ENCODE measurements around the gene GSTO2. TPM values are rescaled to one million over a fixed set of nuclear protein-coding genes. Genes with fewer than 3 reads are reported as not detected.

Gene GSTO2
- total RNA-seq, 4 donors from 2014 or later, result 0.71 to 2.3 (median 1.4) TPM; not detected in 1

- no peak for DNase-seq
- TF ChIP-seq, protein P1, sequence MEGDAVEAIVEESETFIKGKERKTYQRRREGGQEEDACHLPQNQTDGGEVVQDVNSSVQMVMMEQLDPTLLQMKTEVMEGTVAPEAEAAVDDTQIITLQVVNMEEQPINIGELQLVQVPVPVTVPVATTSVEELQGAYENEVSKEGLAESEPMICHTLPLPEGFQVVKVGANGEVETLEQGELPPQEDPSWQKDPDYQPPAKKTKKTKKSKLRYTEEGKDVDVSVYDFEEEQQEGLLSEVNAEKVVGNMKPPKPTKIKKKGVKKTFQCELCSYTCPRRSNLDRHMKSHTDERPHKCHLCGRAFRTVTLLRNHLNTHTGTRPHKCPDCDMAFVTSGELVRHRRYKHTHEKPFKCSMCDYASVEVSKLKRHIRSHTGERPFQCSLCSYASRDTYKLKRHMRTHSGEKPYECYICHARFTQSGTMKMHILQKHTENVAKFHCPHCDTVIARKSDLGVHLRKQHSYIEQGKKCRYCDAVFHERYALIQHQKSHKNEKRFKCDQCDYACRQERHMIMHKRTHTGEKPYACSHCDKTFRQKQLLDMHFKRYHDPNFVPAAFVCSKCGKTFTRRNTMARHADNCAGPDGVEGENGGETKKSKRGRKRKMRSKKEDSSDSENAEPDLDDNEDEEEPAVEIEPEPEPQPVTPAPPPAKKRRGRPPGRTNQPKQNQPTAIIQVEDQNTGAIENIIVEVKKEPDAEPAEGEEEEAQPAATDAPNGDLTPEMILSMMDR (IDR thresholded peaks at IDR 0.05 in 4 of 5, conservative IDR thresholded peaks at IDR 0.05 in 1 of 5), result no peak
- TF ChIP-seq POLR2A (IDR thresholded peaks at IDR 0.05), result no peak
- H3K27me3 ChIP-seq, result no peaks in the 10 kb centered on the region
- H3K27ac ChIP-seq, result no peak overlapping the region
- no peaks in the 10 kb centered on the region for H3K9me3 ChIP-seq
- no peaks in the 10 kb centered on the region for H3K36me3 ChIP-seq
- in situ Hi-C loops (cut with MboI; ENCODE audit: low sequenced_read_pairs in 4 of 4), result loop anchor here in 1 of 4 donors (5.0 kb wide), 1 partner anchor 50 kb away; no protein-coding TSS in a partner anchor
- no peak overlapping the region for H3K4me3 ChIP-seq
- peaks cover 20 to 23% of the 10 kb centered on the region in 2 donors for H3K4me1 ChIP-seq
- ATAC-seq, result no peak
- intact Hi-C loops (cut with DNase I; ENCODE audit: low total_unique reads), result no loop called here
These were observed 27.9 kb downstream of the GSTO2 start for GRCh38 chr10:104296687-104297436.

DNA sequence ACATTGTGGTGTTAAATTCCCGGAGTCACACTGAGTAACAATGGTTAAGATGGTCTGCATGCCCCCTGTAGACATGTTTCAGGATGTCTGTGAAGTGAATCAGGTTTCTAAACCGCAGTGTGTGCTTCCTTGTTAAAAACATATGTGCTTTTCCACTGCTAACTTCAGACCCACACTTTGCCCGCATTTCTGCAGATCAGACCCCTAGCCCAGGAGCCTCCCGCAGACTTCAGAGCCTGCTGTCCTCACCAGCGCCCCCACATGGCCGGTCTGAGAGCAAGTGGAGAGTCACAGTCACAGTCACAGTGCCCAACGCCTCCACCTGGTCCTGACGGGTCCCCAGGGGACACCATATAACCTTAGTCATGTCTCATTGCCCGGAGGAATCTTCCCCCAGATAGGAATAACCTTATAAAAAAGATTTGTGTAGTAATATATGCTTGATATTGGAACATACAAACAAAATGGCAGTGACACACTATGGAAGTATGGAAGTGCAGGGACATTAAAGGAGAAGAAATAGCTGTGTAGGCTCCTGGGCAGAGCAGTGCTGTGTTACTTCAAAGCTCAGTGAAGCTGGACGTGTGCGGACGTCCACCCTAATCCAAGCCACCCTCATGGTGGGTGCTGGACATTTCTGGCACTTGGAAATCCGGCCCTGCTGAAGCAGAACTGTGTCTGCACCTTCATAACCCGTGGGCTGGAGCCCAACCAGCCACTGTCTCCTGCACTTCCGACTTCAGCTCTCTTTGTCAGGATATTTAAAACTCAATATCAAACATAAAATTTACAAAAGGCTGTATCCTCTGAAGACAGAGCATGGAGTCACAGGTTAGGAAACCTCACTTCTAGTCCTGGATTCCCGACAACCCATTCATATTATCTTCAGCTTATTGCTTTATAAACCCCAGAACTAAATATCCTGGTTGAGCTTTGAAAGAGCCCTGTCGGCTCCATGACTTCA lies 29.0 kb downstream of the GSTO2 start:
- ATAC-seq (no peak), DNase-seq (no peak)
- Histone ChIP-seq H3K27me3 (no peaks in the 10 kb centered on the region), H3K4me1 (peaks cover 20 to 24% of the 10 kb centered on the region in 2 donors), H3K9me3 (no peaks in the 10 kb centered on the region), H3K27ac (no peak overlapping the region), H3K36me3 (no peaks in the 10 kb centered on the region), H3K4me3 (no peak overlapping the region)
- in situ Hi-C loops (cut with MboI; ENCODE audit: low sequenced_read_pairs in 4 of 4), result loop anchor here in 1 of 4 donors (5.0 kb wide), 1 partner anchor 49 kb away; no protein-coding TSS in a partner anchor
- TF ChIP-seq, protein P1 (IDR thresholded peaks at IDR 0.05 in 4 of 5, conservative IDR thresholded peaks at IDR 0.05 in 1 of 5), result peak in 1 of 5 experiments; percentile 36
- no peak for TF ChIP-seq POLR2A (IDR thresholded peaks at IDR 0.05)
- intact Hi-C loops (cut with DNase I; ENCODE audit: low total_unique reads), result no loop called here

DNA sequence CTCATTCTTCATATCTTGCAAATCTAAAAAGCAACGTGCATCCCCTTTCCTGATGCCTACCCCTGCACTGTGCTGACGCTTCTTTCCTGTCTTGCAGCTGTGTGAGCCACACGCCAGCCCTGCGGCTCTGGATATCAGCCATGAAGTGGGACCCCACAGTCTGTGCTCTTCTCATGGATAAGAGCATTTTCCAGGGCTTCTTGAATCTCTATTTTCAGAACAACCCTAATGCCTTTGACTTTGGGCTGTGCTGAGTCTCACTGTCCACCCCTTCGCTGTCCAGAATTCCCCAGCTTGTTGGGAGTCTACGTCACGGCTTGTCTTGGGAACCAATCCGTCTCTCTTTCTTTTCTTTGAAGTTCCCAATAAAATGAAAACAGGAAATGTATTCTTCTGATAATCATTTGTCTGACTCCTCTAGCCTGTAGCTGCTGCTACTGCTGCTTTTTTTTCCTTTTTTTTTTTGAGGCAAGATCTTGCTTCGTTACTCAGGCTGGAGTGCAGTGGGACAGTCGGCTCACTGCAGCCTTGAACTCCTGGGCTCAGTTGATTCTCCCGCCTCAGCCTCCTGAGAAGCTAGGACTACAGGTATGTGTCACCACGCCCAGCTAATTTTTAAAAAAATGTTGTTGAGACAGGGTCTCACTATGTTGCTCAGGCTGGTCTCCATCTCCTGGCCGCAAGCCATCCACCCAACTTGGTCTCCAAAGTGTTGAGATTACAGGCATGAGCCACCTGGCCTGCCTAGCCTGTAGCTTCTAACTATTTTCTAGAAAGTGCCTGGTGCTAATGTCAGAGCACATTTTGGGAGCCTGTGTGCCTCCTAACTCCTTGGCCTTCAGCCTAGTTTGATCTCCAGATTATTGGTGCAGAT lies 30.3 kb downstream of the GSTO2 start:
- H3K4me1 ChIP-seq, result peaks cover 31 to 37% of the 10 kb centered on the region in 2 donors

More for the DNA sequence above, 30.3 kb downstream of the GSTO2 start:
- TF ChIP-seq, protein P1 (IDR thresholded peaks at IDR 0.05 in 4 of 5, conservative IDR thresholded peaks at IDR 0.05 in 1 of 5), result no peak
- TF ChIP-seq POLR2A (IDR thresholded peaks at IDR 0.05), result no peak
- Histone ChIP-seq H3K27ac (peak overlapping the region; percentile 50 to 77 (median 70)), H3K9me3 (no peaks in the 10 kb centered on the region), H3K4me3 (no peak overlapping the region), H3K36me3 (no peaks in the 10 kb centered on the region), H3K27me3 (no peaks in the 10 kb centered on the region)
- in situ Hi-C loops (cut with MboI; ENCODE audit: low sequenced_read_pairs in 4 of 4) (loop anchor here in 1 of 4 donors (5.0 kb wide), 1 partner anchor 48 kb away; no protein-coding TSS in a partner anchor), intact Hi-C loops (cut with DNase I; ENCODE audit: low total_unique reads) (no loop called here)
- DNase-seq (no peak), ATAC-seq (no peak)

Measured in gastrocnemius medialis (tissue), 4 donors.